HG03060 (cell line): ENCODE results near the gene FAM43B.

ENCODE experiments used
- ATAC-seq: cut with Tn5 transposase; IDR thresholded peaks from one replicate; pipeline ENCODE4 v1.9.1; 2021; ENCODE audit warnings: low read depth, moderate number of reproducible peaks; ENCODE audit not compliant: unreplicated experiment

FAM43B gene

DNA sequence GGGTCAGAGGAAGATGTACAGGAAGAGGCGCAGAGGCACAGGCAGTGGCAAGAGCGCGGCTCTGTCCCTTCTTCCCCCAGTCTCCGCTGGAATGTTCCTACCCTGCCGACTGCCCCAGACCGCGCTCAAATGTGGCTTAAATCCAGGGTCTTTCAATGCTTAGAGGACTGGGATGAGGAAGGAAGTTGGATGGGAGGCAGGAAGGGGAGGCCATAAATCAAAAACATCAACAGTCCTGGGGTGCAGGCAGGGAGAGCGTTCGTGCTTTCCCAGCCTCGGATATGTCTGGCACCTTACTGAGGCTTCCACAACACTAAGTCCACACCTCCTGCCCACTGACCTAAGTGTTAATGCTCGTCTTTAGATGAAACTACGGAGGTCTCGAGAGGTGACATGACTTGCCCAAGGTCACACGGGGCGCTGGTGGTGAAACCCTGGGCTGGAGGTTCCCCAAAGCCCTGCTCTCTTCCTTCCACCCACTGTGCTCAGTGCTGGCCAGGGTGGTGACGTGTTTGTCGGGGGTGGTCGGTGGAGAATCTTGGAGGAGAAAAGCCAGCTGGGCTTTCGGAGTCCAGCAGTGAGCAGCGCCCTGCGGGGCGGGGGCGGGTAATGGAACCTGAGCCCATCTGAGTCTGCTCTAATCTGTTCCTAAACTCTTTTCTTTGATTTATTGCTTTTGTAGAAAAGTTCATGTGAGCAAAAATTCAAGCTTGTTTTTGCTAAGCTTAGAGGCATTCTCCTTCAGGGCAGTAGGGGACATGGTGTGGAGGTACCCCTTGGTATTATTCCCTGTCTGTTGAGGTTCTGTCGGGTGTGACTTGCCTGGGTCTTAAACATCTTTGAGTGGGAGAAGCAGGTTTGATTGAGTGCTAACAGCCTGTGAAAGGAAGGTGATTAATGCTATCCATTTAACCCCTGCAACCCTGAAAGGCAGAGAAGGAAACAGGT lies 37.2 kb downstream of the FAM43B start:
- no peak for ATAC-seq

DNA sequence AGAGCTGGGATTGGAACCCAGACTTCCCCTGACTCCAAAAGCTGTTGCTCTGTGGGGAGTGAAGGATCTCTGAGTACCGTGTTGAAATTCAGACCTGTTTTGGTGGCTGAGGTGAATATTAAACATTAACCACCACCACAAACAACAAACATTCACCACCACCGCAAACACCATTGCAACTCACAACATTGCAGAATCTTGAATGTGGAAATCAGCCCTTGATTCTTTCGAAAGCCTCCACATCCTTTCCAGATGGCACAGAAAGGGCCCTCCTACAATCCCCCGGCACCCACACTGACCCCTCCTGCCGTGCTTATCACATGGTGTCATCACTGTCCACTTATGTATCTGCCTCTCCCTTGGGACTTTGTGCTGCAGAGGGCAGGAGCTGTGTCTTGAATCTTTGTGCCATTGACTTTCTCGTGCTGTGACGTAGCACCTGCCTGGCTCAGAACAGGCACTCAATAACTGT lies 38.0 kb downstream of the FAM43B start:
- ATAC-seq, result no peak

DNA sequence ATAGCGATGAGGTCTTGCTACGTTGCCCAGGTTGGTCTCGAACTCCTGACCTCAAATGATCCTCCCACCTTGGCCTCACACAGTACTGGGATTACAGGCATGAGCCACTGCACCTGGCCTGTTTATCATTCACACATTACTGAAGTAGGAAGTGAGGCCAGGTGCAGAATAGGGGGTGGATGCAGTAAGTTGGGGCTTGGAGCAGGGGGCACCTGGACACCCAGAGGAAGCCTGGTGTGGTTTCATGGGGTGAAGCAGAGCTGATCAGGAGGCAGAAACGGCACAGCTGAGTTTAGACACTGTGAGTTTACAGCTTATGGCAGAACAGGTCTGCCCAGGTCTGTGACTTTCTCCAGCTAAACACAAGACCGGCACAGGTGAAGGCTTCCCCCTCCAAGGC lies 41.4 kb downstream of the FAM43B start:
- no peak for ATAC-seq

DNA sequence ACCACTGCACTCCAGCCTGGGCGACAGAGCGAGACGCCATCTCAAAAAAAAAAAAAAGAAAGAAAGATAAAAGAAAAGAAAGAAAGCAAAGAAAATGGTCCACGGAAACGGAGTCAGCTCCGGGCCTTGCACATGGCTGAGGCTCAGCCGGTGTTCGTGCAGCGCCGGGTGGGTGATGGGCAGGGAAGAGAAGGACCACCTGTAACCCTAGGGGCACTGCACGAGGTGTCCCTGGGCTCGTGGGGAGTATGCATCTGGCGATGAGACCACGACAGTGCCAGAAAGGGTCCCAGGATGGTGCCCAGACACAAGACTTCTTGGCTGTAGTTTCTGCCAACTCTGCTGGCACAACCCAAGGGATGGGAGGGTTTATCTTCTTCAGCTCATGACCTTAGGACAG lies 42.4 kb downstream of the FAM43B start:
- no peak for ATAC-seq

DNA sequence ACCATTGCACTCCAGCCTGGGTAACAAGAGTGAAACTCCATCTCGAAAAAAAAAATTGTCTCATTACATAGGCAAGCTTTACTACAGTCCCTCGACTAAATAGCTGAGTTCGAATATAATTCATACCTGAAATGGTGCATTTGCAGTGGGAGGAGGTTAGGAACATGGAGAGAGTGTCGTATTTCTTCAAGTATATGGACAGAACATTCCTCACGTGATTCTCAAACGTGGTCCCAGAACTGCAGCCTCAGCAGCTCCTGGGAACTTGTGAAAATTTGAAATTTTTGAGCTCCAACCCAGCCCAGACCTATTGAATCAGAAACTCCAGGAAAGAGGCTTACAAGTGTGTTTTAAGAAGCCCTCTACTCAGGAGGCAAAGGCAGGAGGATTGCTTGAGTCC lies 43.7 kb downstream of the FAM43B start:
- no peak for ATAC-seq

DNA sequence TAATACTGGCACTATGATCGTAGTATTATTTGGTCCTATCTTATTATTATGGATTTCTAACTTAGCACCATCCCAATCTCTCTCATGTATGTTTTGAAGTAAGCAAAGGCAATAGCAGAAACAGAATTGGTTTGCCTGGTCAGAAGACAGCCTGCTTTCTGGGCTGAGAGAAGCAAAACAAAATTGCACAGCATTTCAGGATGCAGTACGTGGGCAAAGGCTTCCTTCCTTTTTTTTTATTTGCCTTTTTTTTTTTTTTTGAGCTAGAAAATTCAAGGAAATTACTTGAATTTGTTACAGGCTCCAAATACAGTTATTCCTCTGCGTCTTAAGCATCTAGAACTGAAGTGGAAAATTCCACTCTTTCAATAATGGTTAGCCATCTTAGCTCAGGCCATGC lies 45.3 kb downstream of the FAM43B start:
- no peak for ATAC-seq

DNA sequence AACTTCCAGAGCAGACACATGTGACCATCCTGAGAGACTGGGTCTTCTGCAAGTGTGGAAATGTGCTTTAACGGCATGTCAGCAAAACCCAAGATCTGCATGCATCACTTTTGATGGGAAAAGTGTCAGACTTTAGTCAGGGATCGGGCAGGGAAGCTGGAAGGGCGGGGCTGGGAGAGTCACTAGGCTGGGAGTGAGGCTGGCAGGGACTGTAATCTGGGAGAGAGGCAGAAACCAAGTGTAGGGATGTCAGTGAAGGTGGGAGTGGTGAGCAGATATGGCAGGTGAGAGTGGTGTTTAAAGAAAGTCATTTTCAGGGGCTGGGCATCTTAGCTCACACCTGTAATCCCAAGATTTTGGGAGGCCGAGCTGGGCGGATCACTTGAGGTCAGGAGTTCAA lies 47.8 kb downstream of the FAM43B start:
- no peak for ATAC-seq

DNA sequence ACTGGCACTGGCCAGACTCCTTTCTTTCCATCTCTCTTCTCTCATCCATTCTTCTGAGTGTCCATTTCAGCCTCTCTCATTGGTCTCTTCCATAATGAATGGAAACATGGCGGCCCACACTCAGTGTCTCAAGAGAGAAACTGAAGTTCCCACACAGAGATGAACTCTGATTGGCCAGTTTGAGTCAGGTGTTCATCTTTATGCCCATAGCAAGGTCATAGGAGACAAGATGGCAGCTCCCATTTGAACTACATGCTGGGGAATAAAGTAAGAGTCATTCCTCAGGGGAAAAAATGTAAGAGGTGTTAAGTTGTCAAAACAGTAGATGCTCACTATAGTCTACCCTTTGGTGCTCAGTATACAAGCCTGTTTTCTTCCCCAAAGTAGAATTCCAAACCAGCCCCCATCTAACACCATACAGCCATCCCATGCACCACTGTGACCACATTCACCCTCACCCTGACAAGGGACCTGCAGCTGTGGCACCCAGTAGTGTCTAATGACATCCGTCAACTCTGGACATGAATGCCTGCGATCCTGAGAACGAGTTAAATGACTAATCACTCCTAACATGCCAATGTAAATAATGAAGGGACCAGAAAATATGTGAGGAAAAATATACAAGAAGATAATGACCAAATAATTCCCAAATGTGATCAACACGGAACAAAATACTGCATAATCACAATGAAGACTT lies 48.9 kb downstream of the FAM43B start:
- ATAC-seq, result no peak

DNA sequence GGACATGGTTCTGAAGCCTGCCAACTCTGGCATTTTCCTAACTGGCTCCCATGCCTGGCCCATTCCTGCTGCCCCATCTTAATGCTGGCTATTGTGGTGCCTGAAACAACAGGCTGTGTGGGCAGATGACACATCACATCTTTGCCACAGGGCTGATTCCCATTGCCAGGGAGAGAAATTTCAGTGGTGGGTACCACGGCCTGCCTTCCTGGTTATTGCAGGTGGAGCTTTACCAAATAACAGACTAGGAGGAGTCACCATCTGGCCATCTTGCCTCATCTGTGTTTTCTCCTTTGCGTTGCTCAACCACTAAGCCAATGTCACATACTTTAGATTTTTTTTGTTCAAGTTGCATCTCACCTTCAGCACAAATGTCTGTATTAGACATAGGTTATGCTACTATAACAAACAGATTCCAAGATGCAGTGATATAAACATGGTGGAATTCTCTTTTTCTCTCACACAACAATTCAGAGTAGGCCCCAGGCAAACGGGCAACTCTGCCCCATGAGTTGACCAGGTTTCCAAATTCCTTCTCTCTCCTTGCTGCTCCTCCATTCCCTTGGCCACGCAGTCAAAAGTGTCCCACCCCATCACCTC lies 50.6 kb downstream of the FAM43B start:
- ATAC-seq, result no peak

DNA sequence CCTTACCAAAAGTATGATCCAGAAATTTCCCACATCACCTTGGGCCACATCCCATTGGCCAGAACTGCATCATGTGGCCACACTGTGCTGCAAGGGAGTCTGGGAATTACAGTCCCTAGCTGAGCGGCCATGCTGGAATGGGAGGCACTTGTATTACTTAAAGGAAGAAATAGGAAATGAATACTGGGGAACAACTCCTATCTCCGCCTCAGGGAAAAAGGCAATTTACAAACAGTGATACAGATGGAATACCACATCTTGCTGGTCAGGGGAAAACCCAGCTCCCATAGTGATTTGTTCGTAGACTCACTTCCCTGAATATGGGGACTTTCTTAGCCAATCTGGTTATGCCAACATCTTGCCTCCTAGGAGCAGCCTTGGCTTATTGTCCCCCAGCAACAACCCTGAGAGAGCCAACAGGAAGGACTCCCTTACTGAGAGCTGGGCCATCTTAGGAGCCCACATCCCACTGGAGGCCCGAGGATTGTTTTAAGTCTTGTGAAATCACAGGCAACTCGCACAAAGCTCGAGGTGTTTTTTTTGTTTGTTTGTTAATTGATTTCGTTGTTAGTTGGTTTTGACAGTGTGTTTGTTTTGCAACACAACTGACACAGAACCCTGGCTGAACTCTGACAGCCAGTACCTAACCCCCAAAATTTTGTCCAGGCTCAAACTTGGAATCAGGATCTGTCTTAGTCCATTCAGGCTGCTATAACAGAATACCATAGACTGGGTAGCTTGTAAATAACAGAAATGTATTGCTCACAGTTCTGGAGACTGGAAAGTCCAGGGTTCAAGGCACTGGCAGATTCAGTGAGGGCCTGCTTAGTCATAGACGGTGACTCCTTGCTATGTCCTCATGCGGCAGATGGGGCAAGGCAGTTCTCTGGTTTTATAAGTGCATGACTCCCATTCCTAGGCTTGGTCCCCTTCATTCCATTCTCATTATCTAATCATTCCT lies 51.4 kb downstream of the FAM43B start:
- no peak for ATAC-seq
